ENCODE results near the gene BRAF. TPM values are rescaled to one million over a fixed set of nuclear protein-coding genes. Genes with fewer than 3 reads are reported as not detected.
"Not testable (repeated sequence)": the region's sequence is repeated elsewhere in the genome, so short reads cannot be mapped to it uniquely, and the experiment has no call there.

BRAF gene
- total RNA-seq, 1 experiment from 2014 or later, result 12.7 TPM

DNA sequence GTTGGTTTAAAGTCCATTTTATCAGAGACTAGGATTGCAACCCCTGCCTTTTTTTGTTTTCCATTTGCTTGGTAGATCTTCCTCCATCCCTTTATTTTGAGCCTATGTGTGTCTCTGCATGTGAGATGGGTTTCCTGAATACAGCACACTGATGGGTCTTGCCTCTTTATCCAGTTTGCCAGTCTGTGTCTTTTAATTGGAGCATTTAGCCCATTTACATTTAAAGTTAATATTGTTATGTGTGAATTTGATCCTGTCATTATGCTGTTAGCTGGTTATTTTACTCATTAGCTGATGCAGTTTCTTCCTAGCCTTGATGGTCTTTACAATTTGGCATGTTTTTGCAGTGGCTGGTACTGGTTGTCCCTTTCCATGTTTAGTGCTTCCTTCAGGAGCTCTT is 212.3 kb downstream of the BRAF start:
- not testable (repeated sequence) for DNase-seq (ENCODE audit: low read depth)

DNA sequence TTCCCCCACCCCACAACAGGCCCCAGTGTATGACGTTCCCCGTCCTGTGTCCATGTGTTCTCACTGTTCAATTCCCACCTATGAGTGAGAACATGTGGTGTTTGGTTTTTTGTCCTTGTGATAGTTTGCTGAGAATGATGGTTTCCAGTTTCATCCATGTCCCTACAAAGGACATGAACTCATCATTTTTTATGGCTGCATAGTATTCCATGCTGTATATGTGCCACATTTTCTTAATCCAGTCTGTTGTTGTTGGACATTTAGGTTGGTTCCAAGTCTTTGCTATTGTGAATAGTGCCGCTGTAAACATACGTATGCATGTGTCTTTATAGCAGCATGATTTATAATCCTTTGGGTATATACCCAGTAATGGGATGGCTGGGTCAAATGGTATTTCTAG is 216.0 kb downstream of the BRAF start:
- not testable (repeated sequence) for DNase-seq (ENCODE audit: low read depth)

DNA sequence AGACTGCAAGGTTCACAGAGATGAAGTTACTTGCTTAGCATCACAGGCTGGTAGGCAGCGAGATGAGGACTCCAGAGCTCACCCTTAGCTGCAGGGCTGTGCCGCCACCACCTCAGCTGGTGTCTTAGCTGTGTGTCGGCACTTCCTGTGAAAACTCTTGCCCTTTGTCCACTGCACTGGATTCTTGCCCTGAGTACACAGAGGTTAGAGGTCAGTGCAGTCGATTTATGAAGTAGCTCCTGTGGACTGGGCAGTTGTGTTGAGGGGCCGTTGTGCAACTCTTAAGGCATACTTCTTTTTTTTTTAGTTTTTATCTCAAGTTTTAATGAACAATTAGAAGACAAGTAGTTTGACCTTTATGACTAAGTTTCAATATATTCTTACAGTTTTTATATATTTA is 217.6 kb downstream of the BRAF start:
- DNase-seq (ENCODE audit: low read depth), result no peak

DNA sequence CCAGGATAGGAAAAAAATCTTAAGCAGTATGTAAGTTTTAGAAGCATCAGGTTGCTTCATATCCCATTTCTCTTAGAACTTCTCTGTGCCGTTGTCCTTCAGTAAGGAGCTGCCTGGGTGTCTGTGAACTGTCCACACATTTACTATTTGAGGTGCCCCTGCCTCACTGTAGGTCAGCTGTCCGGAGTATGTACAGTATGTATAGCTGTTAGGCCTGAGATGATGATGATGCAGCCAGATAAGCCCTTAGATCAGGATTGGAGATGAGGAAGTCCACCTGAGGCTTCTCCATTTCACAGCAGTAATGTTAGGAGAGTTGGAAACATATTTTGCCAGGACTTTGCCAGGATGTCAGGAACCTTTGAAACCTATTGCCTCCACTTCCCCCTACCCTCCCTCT is 220.5 kb downstream of the BRAF start:
- DNase-seq (ENCODE audit: low read depth), result no peak

DNA sequence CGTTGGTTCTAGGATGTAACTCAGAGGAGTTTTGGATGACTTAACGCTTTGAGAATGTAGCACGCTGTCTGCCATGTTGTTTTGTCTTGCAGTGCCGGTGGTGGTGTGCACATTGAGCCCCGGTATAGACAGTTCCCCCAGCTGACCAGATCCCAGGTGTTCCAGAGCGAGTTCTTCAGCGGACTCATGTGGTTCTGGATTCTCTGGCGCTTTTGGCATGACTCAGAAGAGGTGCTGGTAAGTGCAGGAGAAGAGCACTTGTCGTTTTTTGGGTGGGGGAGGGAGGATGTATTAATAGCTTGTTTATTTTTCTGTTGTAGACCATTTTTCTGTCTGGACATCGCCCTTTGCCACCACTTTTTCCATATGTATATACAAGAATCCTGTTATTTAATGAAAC is 222.0 kb downstream of the BRAF start:
- no peak for DNase-seq (ENCODE audit: low read depth)

DNA sequence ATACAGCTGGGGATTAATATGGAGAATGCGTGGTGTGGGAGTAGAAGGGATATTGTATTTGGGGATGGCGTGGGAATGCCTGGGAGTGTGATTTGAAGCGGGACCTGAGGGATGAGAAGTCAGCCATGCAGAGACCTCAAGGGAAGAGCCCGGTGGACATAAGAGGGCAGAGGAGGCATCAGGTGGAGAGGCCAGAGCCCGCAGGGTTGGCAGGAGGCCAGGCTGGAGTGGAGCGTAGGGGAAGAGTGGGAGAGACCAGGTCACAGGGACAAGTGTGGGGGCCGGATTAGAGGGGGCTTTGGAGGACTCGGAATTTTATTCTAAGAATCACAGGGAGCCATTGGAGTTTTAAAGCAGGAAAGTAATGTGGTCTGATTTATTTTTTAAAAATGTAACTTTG is 226.3 kb downstream of the BRAF start:
- no peak for DNase-seq (ENCODE audit: low read depth)

DNA sequence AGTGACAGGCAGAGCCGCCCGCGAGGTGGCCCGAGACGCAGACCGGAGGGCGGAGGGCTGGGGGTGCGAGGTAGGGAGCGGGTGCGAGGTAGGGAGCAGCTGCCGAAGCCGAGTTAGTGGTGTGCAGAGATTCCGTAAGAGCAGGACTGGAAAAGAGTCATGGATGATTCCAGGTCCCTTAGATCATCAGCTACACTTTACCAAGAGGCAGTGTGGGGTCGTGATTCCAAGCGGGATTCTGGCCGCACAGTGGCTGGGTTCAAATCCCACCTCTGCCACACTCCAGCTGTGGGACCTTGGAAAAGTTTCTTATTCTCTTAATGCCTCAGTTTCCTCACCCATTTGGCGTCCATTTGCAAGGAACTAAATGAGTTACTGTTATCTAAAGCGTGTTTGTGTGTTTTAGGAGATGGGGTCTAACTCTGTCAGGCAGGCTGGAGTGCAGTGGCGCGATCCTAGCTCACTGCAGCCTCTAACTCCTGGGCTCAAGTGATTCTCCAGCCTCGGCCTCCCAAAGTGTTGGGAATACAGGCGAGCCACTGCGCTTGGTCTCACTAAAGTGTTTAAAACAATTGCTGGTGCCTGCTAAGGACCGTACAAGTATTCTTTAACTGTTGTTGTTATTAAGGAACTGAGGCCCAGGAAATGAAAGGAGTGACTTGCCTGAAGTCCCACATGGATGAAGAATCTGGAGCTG is 227.1 kb downstream of the BRAF start:
- no peak for DNase-seq (ENCODE audit: low read depth)

DNA sequence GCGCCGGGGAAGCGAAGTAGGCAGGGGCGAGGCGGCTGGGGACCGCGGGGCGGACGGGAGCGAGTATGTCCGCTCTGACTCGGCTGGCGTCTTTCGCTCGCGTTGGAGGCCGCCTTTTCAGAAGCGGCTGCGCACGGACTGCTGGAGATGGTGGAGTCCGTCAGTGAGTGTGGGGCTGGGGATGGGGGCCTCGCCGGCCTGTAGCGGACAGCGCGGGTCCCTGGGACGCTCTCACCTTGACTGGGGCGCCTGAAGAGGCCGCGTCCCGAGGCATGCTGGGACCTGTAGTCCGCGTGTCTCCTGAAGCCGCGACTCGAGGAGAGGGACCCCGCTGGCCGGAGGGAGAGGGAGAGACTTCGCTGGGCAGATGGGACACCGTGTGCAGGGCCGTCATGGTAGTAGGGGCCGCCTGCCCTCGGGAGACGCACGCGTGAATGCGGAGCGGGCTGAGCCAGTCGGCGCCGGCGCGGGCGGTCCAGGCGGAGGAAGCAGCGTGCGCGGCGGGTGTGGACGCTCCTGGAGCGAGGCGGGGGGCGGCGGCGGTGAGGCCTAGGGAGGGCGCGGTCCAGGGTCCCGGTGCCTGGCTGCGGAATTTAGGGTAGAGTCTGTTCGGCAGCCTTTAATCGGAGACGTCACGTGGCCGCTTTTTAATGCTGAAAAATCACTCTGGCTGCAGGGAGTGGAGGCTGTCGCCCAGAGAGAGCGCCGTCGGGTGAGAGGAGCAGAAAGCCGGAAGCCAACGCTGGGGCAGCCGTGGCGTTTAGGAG is 227.9 kb downstream of the BRAF start, which contains the start of gene NDUFB2:
Gene NDUFB2, plus strand, starts transcription at position 29 of the 767 bp plus-strand sequence. Its CDS starts 37 bp downstream, at position 66.
- peak; percentile 78 for DNase-seq (ENCODE audit: low read depth)

DNA sequence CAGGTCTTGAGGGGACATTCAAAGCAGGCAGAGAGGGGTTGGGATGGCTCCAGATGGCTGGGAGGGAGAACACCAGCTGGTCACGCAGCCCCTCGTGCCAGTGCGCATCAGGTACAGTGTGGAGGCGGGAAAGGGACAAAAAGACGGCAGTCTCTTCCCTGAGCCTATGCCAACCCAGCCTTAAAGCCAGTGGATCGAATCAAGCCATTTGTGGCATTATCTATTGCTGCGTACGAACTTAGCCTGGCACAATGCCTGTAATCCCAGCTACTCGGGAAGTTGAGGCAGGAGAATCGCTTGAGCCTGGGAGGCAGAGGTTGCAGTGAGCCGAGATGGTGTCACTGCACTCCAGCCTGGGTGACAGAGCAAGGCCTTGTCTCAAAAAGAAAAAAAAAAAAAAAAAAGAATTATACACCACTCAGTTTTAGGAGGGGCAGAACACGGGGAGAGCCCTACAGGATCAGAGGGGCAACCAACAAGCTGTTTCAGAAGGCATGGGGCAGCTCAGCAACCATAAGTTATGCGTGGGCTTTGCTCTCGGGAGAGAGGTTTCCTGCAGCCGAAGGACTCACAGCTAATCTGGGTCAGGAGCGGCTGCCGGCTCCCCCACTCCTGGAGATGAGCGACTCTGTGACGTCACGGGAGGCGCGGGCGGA is 228.6 kb downstream of the BRAF start:
- DNase-seq (ENCODE audit: low read depth), result peak; percentile 90

DNA sequence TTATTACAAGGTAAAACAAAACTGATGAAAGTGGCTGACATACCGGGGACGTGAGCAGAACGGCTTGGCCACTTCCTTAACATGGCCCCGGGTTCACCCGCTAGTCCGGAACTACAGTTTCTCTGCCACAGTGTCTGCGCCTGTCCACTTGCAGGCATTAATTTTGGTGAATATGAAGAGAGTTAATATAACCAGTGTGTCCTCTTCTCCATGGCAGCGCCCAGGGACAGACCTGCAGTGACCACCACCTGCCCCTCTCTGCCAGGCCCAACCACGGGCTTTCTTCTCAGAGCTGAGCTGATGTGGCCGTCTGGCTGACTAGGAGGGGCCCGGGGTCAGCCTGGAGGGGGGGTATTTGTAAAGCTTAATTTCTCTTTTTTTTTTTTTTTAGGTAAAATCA is 229.3 kb downstream of the BRAF start:
- DNase-seq (ENCODE audit: low read depth), result no peak

DNA sequence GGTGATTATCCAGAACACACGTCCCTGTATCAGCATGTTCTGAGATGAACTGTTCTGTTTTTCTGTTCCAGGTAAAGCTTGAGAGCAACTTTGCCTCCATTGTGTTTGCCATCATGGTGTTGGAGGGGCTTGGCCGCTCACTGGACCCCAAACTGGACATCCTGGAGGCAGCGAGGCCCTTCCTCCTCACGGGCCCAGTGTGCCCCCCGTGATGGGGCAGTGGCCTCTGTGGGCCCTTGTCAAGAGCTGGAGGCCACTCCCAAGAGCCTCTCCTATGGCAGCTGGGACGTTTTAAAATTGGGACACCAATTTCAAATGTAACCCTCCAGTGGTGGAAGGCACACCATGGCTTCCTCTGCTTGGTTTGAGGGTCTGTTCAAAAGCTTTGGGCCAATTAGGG is 230.1 kb downstream of the BRAF start:
- no peak for DNase-seq (ENCODE audit: low read depth)

DNA sequence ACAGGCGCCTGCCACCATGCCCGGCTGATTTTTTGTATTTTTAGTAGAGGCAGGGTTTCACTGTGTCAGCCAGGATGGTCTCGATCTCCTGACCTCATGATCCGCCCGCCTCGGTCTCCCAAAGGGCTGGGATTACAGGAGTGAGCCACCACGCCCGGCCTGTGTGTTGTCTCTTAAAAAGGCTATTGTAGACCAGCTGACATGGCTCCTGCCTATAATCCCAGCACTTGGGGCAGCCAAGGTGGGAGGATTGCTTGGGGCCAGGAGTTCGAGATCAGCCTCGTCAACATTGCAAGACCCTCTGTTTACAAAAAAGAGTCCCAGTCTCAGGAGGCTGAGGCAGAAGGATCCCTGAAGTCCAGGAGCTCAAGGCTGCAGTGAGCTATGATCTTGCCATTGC is 230.9 kb downstream of the BRAF start:
- DNase-seq (ENCODE audit: low read depth), result not testable (repeated sequence)

DNA sequence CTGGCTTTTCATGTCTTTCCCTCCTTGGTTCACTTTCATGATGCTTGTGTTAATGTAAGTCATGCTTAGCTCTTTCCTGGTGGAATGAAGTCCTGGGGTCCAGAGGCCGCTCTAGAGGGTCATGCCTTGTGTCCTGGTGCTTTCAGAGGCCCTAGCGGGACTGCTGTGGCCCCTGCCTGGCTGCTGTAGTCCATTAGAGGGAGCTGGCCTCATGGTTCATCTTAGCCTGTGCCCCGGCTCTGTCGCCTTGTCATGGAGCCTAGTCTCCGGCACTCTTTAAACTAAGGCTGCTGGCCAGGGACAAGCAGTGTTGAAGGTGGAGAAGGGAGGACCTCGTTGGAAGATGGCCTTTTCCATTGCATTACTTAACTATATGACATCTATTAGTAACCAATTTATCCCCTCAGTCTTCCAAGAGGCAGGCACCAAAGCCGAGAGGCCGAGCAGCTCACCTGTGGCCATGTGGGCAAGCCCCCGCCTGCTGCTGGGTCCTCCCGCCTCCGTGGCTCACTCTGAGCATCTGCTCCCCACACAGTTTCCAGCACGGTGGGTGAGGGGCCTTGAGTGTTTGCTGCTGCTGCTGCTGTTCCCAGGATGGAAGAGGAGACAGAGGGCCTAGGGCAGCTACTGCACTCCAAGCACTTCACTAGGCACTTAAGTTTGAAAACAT is 233.2 kb downstream of the BRAF start:
- DNase-seq (ENCODE audit: low read depth), result no peak

DNA sequence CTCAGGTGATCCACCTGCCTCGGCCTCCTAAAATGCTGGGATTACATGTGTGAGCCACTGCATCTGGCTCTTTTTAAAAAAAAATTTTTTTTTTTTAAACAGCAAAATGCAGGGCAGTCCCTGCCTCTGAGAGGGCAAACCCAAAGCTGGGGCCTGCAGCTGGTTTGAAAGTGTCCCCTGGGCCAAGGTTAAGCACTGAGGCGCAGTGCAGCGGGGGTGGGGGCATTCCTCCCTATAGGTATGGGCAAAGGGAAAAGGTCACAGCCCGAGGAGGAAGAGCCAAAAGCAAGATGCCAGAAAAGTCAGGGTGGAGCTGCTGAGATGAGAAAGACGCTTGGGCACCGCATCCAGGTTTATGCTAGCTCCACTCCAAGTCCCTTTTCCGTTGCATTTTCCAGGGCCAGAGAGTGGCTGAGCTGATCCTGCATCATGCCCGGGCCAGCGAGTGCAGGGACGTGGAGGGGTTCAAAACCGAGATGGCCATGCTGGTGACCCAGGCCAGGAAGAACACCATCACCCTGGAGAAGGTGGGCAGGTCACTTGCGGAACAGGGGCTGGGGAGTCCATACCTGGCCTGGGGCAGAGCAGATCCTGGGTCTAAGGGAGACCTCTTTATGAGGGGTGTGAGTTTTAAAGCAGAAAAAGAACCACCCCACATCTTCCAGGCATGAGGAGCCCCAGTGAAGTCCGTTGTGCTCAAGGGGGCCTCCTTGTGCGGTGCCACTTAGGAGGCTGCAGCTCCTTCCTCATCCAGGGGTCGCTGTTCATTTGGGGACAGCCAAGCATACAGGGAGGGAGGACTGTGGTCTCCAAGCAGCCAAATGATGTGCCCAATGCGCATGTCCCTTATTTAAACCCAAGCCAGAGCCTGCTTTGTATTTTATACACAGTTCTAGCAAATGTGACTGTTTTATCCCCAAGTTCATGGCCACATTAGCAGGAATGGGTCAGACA is 235.3 kb downstream of the BRAF start:
- no peak for DNase-seq (ENCODE audit: low read depth)

DNA sequence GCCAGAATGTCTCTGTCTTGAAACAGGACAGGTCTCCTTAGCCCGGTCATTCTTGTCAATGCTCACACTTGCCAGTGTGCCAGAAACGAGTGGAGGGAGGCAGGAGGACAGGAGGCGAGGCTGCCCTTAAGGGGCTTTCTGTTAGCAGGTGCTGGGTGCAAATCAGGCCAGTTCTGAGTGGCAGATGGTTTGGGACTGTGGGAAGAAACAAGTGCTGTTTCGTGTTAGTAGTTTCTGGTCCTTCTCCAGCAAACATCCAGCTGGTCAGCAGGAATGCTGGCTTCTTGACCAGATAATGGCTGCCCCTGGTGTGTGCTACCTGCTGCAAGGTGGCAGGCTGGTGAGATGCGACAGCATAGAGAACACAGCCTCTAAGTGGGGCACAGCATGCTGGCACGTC is 236.4 kb downstream of the BRAF start:
- DNase-seq (ENCODE audit: low read depth), result no peak

DNA sequence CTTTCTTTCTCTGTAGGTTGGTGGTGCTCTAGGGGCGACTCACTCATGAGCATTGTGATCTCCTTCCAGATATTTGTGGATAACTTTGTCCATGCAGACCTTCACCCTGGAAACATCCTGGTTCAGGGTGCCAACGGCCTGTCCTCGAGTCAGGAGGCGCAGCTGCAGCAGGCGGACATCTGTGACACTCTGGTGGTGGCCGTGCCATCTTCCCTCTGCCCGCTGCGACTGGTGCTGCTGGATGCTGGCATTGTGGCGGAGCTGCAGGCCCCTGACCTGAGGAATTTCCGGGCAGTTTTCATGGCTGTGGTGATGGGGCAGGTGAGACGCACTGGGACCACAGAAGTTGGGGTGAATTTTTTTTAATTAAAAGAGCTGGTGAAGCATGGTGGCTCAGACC is 237.8 kb downstream of the BRAF start:
- no peak for DNase-seq (ENCODE audit: low read depth)

DNA sequence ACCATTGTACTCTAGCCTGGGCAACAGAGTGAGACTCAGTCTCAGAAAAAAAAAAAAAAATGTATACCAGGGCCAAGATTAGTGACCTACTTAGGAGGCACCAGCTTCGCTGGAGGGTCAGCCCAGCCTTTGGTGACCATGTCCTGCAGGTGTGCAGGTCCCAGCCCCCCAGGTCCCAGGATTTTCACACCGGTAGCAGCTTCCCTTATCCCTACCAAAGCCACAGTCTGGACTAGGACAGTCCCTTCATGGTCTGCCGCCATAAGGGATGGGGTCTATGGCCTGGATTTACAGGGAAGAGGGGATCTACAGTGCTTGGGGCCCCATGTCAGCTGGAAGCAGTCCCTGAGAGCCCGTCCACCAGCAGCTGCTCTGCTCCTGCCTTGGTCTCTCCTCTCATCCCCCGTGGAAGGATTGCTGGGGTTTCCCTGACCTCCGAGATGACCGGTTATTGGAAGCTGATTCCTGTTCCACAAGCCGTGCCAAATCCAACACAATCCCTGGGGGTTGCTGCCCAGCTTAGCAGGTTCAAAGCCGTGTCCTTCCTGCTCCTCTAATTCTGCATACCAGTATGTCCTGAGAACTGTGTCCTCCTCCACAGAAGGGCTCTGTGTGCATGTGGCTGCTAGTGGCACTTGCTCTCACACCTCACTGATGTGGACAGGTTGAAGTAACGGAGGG is 239.2 kb downstream of the BRAF start:
- no peak for DNase-seq (ENCODE audit: low read depth)

DNA sequence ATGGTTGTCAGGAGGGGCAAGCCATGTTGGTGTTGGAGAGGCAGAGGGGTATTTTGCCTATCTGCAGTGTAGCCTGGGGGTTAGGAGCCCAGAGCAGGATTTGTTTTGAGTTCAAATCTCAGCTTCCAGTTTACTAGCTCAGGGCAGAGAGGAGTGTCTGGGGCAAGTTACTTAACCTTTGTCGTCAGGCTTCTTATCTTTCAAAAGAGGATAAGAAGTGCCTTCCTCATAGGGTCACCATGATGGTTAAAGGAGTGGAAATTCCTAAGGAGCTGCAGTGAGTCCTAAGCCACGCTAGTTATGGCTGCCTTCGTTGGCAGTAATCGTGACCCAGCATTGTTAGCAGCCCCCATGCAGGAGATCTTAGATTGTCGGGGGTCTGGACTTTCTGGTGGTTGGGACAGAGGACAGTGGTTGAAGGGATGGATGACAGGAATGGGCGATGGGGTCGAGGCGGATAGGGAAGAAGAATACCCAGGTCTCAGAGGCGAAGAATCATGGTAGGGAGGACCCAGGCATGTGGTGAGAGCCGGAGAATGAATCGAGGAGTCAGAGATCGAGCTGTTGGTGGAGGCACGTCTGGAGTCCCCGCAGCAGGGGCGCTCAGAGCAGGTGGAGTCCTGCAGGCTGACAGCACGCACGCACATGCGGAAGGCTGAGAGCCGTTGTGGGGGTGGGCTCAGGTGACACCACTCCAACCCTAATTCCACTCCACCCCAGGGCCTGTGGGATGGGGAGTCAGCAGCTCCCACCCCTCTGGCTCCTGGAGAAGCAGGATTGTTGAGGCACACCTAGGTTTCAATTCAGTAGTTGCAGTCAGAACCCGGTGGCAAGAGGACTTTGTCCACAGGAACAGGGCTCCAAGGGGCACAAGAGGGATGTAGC is 240.4 kb downstream of the BRAF start:
- DNase-seq (ENCODE audit: low read depth), result no peak

DNA sequence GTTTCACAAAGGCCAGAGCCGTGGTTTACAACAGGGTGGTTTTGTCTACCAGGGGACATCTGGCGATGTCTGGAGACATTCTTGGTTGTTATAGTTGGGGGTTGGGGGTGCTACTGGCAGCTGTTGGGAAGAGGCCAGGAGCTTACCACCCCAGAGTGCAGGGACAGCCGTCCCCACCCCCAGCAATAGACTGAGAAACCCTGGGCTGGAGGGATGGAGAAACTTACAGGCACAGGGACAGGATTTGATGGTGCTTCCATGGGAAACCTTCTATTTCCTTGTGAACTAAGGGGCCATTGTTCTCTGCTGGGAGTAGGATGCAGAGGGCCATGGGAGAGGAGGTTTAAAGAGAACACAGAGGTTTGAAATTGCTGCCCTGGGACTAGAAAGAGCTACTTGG is 241.1 kb downstream of the BRAF start:
- DNase-seq (ENCODE audit: low read depth), result peak; percentile 18
